Suprapubic skin (tissue), 4 donors: ENCODE measurements around the gene SLC16A3. TPM values are rescaled to one million over a fixed set of nuclear protein-coding genes. Genes with fewer than 3 reads are reported as not detected.
"Not testable (repeated sequence)": the region's sequence is repeated elsewhere in the genome, so short reads cannot be mapped to it uniquely, and the experiment has no call there.

Experiments
- DNase-seq, 2 donors: peaks; one replicate each; pipeline ENCODE4 v3.0.0-alpha.2; 2019; ENCODE audit warnings: low spot score in 2 of 2
- H3K27ac ChIP-seq: fragments of 200-600 bp; sonication (generic); one replicate; pipeline ENCODE4 v1.5.1; 2019
- H3K27me3 ChIP-seq: fragments of 200-600 bp; sonication (generic); one replicate; pipeline ENCODE4 v1.5.1; 2019
- H3K36me3 ChIP-seq: fragments of 200-600 bp; sonication (generic); one replicate; pipeline ENCODE4 v1.5.1; 2019
- H3K4me1 ChIP-seq: fragments of 200-600 bp; sonication (generic); one replicate; pipeline ENCODE4 v1.5.1; 2019
- H3K4me3 ChIP-seq: fragments of 200-600 bp; sonication (generic); one replicate; pipeline ENCODE4 v1.5.1; 2019; ENCODE audit warnings: mild to moderate bottlenecking
- H3K9me3 ChIP-seq: fragments of 200-600 bp; sonication (generic); one replicate; pipeline ENCODE4 v1.5.1; 2019
- EP300 ChIP-seq: sonication (generic); formaldehyde crosslinking; IDR thresholded peaks from one replicate; pipeline ENCODE4 v1.6.1; 2017; ENCODE audit warnings: antibody characterized with exemption
- POLR2A ChIP-seq, 2 donors: fragments of 450-650 bp; IDR thresholded peaks; one replicate each; pipeline ENCODE4 v1.6.1; 2017; ENCODE audit warnings: antibody characterized with exemption in 2 of 2, mild to moderate bottlenecking in 2 of 2, moderate library complexity in 2 of 2
- POLR2AphosphoS5 ChIP-seq, 3 donors: sonication (generic); formaldehyde crosslinking; IDR thresholded peaks; one replicate each; pipeline ENCODE4 v1.6.1; 2017; ENCODE audit warnings: antibody characterized with exemption in 3 of 3
- WGBS: methylation state at CpG from one replicate; pipeline ENCODE4 v1.1.5; 2018; 5-methylcytosine and 5-hydroxymethylcytosine counted together
- total RNA-seq, 4 donors: library from RNA; depleted of rRNA; stranded (reverse); fragments of >200 nt; gene quantifications; one replicate each; pipeline ENCODE4 v1.1.0, GENCODE V29; 2016
- TF ChIP-seq, protein P1 (sequence below), 2 donors: fragments of 200-600 bp in 1 of 2; fragments of 450-650 bp in 1 of 2; sonication (generic) in 1 of 2; IDR thresholded peaks; one replicate each; pipeline ENCODE4 v1.5.1; 2016 to 2019; ENCODE audit warnings: antibody characterized with exemption in 2 of 2, mild to moderate bottlenecking in 1 of 2, moderate library complexity in 1 of 2

The SLC16A3 gene
- total RNA-seq, 4 donors from 2014 or later = 3.6 to 7.6 (median 4.5) TPM

GRCh38 chr17:82201498-82201910 lies 27.3 kb upstream of the SLC16A3 start:
- peaks cover 15% of the 10 kb centered on the region for H3K36me3 ChIP-seq
- no peaks in the 10 kb centered on the region for H3K27me3 ChIP-seq
- 92% methylated on average over 21 of the region's 23 CpGs for WGBS
- H3K27ac ChIP-seq = no peak overlapping the region
- no peak overlapping the region for H3K4me3 ChIP-seq
- H3K9me3 ChIP-seq = no peaks in the 10 kb centered on the region
- DNase-seq = no peak
- TF ChIP-seq EP300 (no peak), POLR2AphosphoS5 (IDR thresholded peaks at IDR 0.05) (no peak), POLR2A (IDR thresholded peaks at IDR 0.05) (no peak)
- TF ChIP-seq, protein P1, sequence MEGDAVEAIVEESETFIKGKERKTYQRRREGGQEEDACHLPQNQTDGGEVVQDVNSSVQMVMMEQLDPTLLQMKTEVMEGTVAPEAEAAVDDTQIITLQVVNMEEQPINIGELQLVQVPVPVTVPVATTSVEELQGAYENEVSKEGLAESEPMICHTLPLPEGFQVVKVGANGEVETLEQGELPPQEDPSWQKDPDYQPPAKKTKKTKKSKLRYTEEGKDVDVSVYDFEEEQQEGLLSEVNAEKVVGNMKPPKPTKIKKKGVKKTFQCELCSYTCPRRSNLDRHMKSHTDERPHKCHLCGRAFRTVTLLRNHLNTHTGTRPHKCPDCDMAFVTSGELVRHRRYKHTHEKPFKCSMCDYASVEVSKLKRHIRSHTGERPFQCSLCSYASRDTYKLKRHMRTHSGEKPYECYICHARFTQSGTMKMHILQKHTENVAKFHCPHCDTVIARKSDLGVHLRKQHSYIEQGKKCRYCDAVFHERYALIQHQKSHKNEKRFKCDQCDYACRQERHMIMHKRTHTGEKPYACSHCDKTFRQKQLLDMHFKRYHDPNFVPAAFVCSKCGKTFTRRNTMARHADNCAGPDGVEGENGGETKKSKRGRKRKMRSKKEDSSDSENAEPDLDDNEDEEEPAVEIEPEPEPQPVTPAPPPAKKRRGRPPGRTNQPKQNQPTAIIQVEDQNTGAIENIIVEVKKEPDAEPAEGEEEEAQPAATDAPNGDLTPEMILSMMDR (IDR thresholded peaks at IDR 0.05) = no peak
- peaks cover 15% of the 10 kb centered on the region for H3K4me1 ChIP-seq

GRCh38 chr17:82202981-82203380 lies 25.9 kb upstream of the SLC16A3 start:
- no peak overlapping the region for H3K27ac ChIP-seq

GRCh38 chr17:82203920-82204319 lies 24.9 kb upstream of the SLC16A3 start:
- WGBS = 89% methylated on average over 19 of the region's 19 CpGs
- no peak for DNase-seq
- Histone ChIP-seq H3K9me3 (no peaks in the 10 kb centered on the region), H3K4me1 (peaks cover 17% of the 10 kb centered on the region), H3K27ac (no peak overlapping the region), H3K36me3 (no peaks in the 10 kb centered on the region), H3K27me3 (no peaks in the 10 kb centered on the region), H3K4me3 (no peak overlapping the region)
- TF ChIP-seq, protein P1 (IDR thresholded peaks at IDR 0.05) = no peak
- no peak for TF ChIP-seq EP300
- TF ChIP-seq POLR2A (IDR thresholded peaks at IDR 0.05) = no peak
- TF ChIP-seq POLR2AphosphoS5 (IDR thresholded peaks at IDR 0.05) = no peak

More at GRCh38 chr17:82202981-82203380, 25.9 kb upstream of the SLC16A3 start:
- no peak overlapping the region for H3K4me3 ChIP-seq
- peaks cover 3% of the 10 kb centered on the region for H3K36me3 ChIP-seq
- H3K4me1 ChIP-seq = peaks cover 17% of the 10 kb centered on the region
- H3K27me3 ChIP-seq = no peaks in the 10 kb centered on the region
- WGBS = 78% methylated on average over 10 of the region's 10 CpGs
- TF ChIP-seq, protein P1 (IDR thresholded peaks at IDR 0.05) = no peak
- no peak for TF ChIP-seq POLR2AphosphoS5 (IDR thresholded peaks at IDR 0.05)
- TF ChIP-seq EP300 = no peak
- TF ChIP-seq POLR2A (IDR thresholded peaks at IDR 0.05) = no peak
- DNase-seq = no peak
- no peaks in the 10 kb centered on the region for H3K9me3 ChIP-seq

- Histone ChIP-seq H3K27me3 (no peaks in the 10 kb centered on the region), H3K4me1 (peaks cover 17% of the 10 kb centered on the region), H3K4me3 (no peak overlapping the region), H3K9me3 (no peaks in the 10 kb centered on the region), H3K27ac (peak overlapping the region; percentile 41), H3K36me3 (no peaks in the 10 kb centered on the region)
- 44% methylated on average over 10 of the region's 25 CpGs for WGBS
- DNase-seq = no peak
- TF ChIP-seq, protein P1 (IDR thresholded peaks at IDR 0.05) = no peak
- no peak for TF ChIP-seq EP300
- no peak for TF ChIP-seq POLR2AphosphoS5 (IDR thresholded peaks at IDR 0.05)
Observed at GRCh38 chr17:82204831-82205719, 23.8 kb upstream of the SLC16A3 start.

DNA sequence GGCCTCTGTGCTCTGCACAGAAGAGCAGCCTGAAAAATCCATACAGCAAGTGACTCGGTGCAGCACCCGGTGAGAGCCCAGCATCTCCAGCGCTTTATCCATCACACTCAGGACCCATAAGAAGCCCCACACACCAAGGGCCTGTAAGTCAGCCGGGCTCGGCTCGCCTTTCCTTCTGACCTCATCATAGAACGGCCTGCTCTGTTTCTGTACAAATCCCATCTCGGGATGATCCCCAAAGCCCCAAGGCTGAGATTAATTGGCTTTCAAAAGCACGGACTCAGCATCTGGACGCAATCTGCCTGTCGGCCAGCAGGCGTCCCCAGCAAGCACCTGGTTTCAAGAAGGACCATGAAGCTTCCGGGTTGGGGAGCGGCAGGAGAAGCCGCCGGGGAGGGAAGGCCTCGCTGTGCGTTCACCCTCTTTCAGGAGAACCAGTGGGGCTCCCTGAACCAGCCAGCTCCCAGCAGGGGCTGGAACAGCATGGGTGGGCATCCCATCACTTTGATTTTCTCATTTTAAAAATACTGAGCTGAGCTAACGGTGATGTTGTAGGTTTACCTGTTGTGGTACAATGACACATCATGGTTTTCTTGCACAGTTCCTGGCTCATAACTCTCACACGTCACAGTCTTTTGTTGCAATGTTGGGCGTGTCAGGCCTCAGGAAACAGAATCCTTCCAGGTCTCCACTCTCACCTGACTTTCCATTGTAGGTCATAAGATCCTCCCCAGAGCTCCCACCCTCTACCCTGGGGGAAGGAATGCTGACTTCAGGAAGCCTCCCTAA lies 22.9 kb upstream of the SLC16A3 start:
- Histone ChIP-seq H3K27me3 (no peaks in the 10 kb centered on the region), H3K36me3 (no peaks in the 10 kb centered on the region), H3K9me3 (no peaks in the 10 kb centered on the region), H3K27ac (peak overlapping the region; percentile 41), H3K4me3 (no peak overlapping the region), H3K4me1 (peaks cover 17% of the 10 kb centered on the region)
- WGBS = 18% methylated on average over 21 of the region's 21 CpGs
- peak; percentile 89 to 93 for DNase-seq
- TF ChIP-seq EP300 (no peak), POLR2A (IDR thresholded peaks at IDR 0.05) (peak in 1 of 2 donors; percentile 39)
- TF ChIP-seq, protein P1 (IDR thresholded peaks at IDR 0.05) = peak; percentile 88 to 90

DNA sequence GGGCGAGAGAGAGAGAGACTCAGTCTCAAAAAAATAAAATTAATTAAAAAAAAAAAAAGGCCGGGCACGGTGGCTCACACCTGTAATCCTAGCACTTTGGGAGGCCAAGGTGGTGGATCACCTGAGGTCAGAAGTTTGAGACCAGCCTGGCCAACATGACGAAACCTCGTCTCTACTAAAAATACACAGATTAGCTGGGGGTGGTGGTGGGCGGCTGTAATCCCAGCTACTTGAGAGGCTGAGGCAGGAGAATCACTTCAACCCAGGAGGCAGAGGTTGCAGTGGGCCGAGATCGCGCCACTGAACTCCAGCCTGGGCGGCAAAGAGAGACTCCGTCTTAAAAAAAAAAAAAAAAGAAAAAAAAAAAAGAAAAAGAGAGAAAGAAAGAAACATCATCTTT lies 18.2 kb upstream of the SLC16A3 start:
- H3K4me1 ChIP-seq = peaks cover 39% of the 10 kb centered on the region
- 96% methylated on average over 11 of the region's 11 CpGs for WGBS
- not testable (repeated sequence) for DNase-seq, H3K36me3 ChIP-seq, H3K27ac ChIP-seq, H3K4me3 ChIP-seq, H3K27me3 ChIP-seq, H3K9me3 ChIP-seq
